T-helper 2 cell (primary cell): ENCODE measurements around the gene HOXC11.

Experiments
- DNase-seq, 5 experiments: peaks; one replicate each; pipeline versions ENCODE4 v3.0.0 to v3.0.0-alpha.2; 2012 to 2022

Gene HOXC11

GRCh38 chr12:53958128-53958527, 14.8 kb upstream of the HOXC11 start:
- no peak for DNase-seq

DNA sequence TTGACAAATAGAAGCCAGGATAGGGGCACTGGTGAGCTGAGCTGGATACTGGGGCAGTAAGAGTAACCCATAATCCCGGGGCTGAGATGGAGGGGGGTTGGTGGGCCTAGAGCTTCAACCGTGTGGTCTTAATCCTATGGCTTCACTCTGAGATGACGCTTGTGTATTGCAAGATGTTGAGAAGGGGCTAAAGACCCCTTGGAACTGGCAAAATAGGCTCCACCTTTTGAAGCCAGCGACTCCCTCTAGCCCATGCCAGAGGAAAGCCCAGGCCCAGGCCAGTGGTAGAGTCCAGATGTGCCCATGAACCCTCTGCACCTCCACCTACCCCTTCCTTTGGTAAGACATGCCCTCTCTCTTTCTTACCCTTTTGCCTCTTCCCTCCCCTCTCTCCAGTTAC, 13.6 kb upstream of the HOXC11 start:
- no peak for DNase-seq

DNA sequence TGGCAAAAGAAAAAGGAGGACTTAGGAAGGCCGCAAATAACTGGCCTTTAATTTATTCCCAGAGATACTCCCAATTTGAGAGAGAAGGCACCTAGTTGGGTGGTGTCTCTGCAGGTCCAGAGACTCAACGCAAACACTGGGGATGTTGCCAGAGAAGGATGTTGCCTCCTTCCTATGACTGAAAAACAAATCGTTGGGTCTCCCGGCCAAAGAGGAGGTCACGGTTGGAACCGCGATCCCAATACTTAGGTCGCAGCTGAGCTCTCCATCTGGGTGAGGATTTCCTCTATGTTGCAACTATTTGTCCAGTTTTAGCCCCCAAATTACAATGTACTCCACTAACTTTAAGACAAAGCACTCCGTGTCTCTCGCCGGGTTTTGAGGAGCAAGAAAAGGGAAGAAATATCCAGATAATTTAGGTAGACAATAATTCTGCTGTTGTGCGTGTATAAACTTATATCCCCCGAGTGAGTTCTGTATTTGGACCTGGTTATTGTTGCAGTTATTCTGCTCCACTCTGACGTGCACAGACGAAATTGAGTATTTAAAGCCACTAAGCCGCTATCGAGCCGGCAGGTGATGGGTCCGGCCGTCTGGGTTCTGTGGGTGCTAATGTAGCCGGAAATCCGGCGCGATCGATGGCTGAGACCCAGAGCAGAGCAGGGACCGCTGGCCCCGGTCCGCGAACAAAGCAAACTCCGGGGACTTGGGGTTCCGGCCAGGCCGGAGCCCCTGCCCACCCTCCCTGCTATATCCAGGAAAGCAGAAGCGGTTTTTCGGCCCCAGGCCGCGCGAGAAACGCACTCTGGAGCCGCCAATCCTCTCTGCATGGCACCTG, 12.5 kb upstream of the HOXC11 start:
- no peak for DNase-seq

DNA sequence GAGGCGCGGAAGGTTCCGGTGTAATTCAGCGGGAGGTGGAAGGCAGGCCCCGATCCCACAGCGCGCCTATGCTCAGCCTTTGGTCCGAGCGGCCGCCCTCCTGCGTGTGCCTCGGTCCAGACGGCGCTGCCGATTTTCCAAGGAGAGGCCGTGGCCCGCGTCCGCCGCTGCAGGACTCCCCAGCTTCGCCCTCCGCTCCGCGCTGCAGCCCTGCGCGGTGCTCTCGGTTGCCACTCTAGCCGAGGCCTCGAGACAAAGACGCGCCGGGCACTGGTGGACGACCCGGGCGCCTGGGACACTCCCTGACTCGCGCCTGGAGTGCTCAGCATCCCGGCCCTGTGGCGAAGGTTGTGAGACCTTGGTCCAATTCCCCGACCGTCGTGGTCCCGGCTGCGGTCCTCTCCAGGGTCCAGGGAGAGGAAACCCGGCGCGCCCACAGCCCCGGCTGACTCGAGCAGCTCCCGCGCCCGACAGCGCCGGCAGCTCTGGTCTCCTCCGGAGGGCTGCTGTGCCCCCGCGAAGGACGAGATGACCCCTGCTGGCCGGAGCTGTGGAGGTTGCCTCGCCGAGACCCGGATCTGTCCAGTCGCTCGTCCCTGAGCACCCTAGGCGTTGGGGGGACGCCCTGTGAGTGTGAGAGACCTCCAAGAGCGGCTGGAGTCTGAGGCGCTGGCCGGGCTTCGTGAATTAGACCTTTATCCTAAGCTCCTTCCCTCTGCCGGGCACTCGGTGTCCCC, 11.7 kb upstream of the HOXC11 start:
- no peak for DNase-seq

DNA sequence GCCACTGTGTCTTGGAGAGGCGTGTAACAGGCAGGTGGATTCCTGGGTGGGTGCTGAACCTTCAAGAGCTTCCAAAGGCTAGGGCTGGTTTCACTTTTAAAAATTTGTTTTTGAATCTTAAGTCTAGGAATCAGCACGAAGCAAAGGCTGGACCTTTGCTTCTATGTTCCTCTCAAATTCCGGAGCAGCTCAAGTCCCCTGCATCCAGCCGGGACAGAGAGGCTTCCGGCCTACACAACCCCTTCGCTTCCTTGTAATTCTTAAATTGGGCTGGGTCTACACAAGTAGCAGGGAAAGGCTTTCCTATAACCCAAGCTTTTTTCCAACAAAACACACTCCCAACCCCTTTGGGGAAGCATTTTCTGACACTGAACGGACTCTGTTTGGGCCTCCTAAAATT, 9.9 kb upstream of the HOXC11 start:
- no peak for DNase-seq

GRCh38 chr12:53963434-53964314, 9.3 kb upstream of the HOXC11 start:
- no peak for DNase-seq

DNA sequence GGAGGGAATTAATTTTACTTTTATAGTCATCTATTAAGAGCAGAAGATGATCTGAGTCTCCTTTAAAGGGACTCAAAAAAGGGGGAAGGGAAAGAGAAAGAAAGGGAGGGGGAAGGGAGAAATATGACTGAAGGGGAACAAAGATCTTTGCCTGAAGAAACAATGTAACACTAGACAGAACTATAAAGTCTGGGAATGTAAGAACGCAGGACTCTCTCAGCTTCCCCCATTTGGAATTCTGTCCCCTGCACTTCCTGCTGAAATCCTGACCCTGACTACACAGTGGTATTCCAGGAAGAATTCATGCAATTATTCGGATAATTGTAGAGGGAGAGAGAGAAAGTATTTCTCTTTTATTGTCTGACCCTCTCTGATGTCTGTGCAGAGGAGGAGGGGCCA, 8.6 kb upstream of the HOXC11 start:
- DNase-seq, result no peak

- DNase-seq, result no peak
These were observed 7.4 kb upstream of the HOXC11 start for GRCh38 chr12:53965281-53966084.

DNA sequence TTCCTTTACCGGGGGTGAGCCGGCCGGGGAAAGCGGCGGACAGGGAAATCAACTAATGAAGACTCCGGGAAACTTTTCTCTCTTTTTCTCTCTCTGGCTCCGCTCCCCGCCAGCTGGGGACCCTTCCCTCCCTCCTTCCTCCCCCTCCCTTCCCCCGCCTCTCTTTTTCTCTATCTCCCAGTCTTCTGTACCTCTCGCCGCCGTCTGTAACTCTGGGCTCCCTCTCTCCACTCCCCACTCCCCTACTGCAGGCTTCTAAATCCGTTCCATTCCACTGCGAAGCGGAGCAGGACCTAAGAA, 6.9 kb upstream of the HOXC11 start:
- DNase-seq, result no peak

DNA sequence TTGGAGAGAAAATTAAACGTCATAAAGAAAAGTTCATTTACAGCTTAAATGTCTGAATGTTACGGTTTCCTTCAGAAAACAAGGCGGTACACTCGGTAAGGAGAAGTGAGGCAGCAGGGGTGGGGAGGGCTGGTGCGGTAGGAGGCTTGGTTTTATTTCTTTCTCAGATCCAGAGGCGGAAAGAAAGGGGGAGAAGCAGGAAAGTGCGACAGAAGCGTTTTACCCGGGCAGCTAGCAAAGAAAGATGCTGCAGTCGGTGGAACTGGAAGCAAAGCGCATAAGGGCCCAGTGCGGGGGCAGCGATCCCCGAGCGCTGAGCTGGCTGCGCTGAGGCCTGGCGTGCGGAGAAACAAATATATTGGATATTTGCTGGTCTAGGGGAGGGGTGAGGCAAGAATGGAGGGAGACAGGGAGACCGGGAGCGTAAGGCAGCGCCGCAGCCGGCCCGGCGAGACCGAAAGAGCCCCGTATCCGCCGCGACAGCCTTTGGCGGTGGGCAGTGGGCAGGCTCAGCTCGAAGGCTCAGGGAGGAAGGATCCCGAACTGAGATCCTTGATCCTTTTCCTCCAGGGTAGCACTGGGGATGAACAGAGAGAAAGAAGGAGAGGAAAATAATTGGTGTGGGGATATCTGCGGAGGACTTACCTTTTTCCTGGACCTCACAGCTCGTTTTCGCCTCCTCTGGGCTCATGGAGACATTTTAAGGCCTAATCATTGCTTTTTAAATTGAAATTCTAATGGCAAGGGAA, 6.4 kb upstream of the HOXC11 start:
- no peak for DNase-seq

DNA sequence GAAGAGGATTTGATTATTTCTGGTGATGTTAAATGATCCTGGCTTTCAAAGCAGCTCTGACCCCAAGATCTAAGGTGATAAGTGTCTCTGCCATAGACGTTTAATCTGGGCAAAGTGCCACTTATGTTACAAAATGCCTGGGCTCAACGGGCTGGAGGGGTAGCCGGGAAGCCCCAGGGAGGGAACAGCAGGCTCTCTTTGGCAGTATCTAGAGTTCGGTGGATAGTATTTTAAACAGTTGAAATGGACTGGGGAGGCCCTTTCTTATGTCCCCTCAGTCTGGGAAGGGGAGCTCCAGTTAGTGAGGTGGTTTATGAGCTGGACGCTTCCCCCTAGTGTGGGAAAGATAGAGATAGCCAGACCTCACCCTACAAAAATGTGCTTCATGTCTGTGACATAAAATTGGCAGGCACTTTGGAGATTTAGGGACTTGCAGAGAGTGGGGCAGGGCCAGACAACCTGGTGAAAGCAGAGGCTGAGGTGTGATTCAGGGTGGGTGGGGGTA, 5.5 kb upstream of the HOXC11 start:
- DNase-seq, result no peak

GRCh38 chr12:53968214-53969127, 4.5 kb upstream of the HOXC11 start:
- DNase-seq, result no peak

DNA sequence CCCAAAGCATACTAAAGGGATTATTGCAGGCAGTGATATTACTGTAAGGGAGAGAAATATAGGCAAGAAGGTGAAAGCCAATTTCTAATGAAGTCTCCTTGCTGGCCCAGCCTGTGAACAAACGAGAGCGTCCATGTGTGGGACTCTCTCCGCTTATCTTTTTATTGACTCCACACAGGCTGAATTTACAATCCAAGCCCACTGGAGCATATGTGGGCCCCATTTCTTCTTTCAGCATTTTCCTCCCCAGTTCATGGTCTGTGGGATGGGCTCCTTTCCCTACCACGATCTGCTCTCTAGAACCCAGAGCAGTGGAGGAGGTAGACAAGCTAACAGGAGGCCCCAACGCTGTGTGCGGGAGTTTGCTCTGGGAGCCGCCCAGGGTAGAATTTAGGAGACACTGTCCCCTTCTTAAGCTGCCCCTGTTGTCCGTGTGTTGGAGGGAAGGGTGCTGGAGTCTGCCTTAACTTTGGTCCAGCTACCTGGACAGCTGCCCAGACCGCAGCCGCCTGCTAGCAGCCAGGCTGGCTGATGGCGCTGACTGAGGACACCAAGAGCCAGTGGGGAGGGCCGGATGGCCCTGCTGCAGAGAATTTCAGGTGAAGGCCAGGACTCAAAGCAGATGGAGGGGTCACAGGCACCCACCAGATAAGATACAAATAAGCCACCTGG, 3.2 kb upstream of the HOXC11 start:
- no peak for DNase-seq

GRCh38 chr12:53970451-53970850, 2.5 kb upstream of the HOXC11 start:
- DNase-seq, result no peak

DNA sequence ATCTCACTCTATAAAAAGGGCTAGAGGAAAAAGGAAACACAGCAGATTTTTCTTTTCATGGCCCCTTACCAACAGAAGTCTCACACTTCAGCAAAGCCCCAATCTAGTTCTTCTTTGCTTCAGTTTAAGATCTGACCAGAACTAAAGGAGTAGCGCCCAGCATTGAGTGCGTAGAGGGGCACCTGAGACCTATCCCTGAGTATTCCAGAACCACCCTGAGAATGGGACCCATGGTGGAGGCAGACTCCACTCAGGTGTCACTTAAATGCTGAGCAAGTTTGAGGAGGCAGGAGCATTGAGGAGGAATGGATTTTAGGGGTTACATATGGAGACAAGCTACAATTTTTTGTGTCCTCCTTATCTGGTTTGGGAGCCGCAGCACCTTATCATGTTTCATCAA, 1.8 kb upstream of the HOXC11 start:
- DNase-seq, result no peak

- no peak for DNase-seq
These were observed 1.2 kb upstream of the HOXC11 start for GRCh38 chr12:53971686-53972085.

DNA sequence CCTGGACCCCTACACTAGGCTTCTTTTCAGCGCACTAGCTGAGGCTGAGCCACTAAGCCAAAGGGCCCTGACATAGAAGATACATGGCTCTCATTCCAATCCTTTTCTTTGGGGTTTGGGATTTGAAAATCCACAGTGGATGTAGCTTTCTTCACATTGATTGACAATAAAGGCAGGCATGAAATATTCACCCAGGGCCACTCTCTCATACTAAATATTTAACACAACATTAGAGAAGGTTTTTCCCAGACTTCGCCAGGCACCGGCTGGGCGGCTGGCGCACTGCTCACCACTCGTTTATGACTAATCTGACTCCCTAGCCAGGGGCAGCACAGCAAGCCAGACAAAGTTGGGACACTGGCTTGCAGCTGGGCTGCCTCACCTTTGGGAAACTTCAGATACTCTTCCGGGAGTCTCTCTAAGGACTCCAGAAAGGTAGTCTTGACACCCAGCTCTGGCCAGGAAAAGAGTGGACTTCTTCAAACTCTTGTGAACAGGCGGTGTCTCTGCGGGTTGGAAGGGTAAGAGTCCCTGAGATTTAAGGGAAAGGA, 699 bp upstream of the HOXC11 start:
- DNase-seq, result no peak

DNA sequence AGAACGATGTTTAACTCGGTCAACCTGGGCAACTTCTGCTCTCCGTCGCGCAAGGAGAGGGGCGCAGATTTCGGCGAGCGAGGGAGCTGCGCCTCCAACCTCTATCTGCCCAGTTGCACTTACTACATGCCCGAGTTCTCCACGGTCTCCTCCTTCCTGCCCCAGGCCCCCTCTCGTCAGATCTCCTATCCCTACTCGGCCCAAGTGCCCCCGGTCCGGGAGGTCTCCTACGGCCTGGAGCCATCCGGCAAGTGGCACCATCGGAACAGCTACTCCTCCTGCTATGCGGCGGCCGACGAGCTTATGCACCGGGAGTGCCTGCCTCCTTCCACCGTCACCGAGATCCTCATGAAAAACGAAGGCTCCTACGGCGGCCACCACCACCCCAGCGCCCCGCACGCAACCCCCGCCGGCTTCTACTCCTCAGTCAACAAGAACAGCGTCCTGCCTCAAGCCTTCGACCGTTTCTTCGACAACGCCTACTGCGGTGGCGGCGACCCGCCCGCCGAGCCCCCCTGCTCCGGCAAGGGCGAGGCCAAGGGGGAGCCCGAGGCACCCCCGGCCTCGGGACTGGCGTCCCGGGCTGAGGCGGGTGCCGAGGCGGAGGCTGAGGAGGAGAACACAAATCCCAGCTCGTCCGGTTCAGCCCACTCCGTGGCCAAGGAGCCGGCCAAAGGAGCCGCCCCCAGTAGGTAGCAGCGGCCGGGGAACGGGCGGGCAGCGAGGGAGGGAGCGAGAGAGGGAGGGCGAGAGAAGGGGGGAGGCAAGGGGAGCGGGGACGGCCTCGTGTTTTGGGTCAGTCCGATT, 513 bp downstream of the HOXC11 start:
- no peak for DNase-seq
